ENCODE results near the gene TNFAIP2.
"Not testable (repeated sequence)": the region's sequence is repeated elsewhere in the genome, so short reads cannot be mapped to it uniquely, and the experiment has no call there.

The TNFAIP2 gene

DNA sequence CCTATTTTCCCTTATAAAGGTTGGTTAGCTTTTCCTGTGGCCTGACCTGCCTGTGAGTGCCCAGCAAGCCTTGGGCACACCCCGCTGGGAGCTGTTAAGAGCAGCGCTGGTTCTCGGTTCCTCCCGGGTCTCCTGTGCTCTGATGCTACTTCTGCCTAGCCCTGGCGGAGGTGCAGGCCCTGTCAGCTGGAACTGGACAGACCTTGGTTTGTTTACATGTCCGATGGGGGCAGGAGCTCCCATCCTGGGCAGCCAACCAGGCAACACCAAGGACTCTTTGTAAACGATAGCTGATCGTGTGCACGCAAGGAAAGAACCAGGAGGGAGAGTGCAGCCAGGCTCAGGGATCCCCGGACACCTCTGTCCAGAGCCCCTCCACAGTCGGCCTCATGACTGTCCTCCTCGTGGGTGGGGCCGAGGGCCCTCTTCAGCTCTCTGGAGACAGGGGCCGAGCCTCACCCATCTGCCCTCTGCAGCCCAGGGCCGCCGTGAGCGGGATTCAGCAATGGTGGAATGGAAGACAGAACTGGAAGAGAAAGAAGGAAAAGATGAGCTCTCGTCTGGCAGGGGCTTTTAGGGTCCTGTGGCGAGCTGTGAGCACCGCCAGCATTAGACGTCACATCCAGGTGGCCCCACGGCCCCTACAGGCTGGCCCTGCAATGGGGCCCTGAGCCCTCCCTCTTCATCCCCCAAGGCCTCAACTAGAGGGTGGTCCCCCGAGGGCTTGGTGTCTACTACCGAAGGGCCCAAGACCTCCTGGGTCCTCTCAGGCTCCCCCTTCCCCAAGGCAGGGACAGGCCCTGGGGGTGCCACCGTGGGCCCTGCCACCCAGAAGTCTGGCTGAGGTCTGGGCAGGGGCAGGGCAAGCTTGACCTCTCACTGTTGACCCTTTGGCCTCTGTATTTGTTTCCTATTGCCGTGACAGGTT is 12.3 kb downstream of the TNFAIP2 start:
- no peak for DNase-seq (ENCODE audit: low read depth in 2 of 2)

DNA sequence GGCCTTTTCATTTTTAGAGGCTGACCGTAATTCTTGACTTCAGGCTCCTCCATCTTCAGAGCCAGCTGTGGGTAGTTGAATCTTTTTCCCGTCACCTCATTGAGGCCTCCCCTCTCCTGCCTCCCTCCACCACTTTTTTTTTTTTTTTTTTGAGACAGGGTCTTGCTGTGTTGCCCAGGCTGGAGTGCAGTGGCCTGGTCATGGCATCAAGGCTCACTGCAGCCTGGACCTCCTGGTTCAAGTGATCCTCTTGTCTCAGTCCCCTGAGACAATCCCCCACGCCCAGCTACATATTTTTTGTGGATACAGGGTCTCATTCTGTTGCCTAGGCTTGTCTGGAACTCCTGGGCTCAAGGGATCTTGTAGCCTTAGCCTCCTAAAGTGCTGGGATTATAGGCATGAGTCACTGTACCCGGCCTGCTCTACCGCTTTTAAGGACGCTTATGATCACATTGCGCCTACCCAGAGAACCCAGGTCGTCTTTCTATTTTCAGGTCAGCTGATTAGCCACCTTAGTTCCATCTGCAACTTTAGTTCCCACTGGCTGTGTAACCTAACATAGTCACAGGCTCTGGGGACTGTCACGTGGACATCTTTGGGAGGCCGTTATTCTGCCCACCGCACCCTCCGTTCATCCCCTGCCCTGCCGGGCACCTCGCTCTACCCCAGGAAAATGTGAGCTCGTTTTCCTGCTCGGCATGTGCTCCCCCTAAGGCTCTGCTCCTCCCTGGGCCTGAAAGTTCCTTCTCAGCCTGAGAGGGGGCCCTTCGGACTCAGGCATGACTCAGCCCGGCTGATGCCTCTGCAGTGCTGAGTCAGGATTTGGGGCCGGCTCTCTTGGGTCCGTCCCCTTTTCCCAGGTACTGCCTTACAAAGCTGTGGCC is 13.4 kb downstream of the TNFAIP2 start:
- DNase-seq (ENCODE audit: low read depth in 2 of 2), result no peak

DNA sequence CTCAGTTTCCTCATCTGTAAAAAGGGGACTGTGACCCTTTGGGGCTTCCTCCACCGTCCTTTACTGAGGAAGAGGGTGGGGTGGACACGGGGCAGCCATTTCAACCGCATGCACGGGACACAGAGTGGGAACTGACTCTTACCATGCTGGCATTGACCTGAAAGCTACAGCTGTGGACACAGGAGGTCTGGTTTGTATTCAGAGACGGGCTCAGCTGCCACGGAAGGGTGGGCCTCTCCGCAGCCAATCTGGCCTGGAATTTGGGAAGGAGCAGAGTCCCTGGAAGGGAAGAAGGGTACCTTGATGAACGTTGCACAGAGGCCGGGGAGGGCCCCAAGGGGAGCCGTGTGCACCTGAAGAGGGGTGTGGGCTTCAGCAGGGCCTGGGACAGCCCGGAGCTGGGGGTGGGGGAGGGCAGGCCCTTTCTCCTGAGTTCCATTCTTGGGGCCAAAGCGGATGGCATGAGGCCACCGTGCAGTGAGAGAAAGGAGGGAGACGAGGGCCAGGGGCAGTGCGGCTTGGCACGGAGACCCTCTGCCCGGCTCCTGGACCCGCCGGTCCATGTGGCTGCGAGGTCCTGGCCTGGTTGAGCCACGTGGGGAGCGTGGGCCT is 14.5 kb downstream of the TNFAIP2 start:
- no peak for DNase-seq (ENCODE audit: low read depth in 2 of 2)

DNA sequence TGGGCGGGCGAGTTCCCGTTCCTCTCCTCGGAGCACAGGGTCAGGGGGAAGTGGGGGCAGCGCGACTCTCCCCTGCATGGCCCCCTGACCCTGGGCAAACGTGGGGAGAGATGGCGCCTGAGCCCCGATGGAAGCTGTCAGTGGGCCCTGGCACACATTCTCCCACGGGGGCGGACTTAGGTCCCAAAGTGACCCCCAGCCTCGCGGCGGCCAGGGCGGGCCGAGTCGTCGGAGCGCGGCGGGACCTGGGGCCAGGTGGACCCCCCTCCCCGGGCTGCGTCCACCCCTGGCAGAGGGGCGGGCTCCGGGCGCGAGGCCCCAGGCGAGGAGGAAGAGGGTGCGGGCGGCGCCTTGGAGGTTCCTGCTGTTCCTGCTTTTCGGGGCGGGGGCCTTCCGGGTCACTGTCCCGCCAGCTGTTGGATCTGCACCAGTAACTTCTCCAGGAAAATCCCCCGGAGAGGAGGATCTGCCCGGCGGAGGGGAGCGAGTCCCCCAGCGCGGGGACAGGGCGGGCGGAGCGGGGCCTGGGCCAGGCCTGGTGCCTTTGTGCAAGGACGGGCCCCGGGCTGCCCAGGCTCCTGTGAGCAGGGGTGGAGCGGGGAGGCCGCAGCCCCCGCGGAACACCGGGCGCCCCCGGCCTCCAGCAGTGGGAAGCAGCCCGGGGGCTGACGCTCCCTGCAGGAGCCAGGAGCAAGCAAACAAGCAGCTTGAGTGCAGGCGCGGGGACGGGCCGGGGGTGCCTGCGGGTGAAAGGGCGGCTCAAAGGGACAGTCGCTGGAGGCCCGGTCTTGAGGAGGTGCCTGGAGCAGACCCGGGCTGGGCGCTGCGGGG is 15.3 kb downstream of the TNFAIP2 start:
- DNase-seq (ENCODE audit: low read depth in 2 of 2), result no peak

DNA sequence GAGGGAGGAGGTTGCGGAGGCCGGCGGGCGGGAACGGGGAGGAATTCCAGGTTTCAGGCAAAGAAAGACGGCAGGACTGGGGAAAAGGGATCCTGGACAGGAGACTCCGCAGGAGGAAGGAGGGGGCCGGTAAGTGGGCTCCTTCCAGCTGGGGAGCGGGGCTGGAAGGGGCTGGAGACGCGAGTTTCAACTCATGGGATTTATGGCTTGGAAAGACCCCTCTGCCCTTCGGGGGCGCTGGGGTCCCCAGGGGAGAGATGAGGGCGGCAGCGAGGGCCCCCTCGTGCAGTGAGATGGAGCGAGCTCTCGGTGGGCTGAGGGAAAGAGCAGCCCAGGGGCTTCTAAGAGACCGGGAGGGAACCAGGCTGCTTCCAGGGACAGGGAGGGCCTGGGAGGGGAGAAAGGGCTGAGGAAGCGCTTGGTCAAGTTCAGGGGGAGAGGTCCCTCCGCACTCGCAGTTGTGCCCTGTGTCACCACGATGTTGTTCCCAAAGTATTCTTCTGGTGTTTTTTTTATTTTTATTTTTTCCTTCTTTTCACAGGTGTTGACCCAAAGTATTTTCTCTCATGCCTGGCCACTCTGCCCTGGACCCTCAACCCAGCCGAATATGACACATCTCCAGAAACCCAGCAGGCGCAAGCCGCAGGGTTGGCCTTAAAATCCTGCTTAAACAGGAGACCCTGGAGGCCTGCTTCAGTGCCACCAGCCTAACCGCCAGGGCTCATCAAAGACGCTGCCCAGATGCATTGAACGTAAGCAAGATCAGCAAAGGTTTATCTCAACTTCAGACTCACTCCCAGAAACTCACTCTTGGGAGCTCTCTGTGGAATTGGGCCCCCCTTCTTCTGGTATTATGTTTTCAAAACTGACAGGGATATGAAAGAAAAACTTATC is 16.1 kb downstream of the TNFAIP2 start:
- DNase-seq (ENCODE audit: low read depth in 2 of 2), result no peak

DNA sequence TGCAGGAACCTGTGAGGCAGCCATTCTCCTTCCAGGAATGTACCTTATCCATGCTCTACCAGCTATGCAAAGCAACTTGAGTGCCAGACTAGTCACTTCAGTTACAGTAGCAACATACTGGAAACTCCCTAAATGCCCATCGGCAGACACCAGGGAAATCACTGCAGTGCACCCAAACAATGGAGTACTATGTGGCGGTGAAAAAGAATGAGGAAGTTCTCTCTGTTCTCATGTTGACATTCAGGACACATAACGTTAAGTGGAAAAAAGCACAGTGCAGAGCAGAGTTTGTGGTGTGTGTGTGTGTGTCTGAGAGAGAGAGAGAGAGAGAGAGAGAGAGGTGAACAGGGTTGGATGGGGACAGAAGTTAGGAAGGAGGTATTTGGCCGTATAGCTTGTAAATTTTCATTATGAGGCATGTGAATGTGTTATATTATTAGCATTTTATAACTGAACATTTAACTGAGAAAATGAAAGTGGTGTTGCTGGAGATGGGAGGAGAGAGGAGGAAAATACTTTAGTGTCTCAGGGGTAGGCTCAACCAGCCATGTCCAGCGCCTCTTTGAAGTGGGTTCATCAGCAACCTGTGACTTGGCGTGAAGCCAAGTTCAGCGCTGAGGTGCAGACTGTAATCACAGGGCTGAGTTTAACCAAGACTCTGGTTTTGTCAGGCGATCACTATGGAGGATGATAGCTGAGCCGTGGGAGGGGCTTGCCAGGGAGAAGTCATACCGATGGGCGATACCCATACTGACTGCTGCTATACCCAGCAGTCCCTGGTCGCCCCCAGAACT is 17.3 kb downstream of the TNFAIP2 start:
- no peak for DNase-seq (ENCODE audit: low read depth in 2 of 2)

DNA sequence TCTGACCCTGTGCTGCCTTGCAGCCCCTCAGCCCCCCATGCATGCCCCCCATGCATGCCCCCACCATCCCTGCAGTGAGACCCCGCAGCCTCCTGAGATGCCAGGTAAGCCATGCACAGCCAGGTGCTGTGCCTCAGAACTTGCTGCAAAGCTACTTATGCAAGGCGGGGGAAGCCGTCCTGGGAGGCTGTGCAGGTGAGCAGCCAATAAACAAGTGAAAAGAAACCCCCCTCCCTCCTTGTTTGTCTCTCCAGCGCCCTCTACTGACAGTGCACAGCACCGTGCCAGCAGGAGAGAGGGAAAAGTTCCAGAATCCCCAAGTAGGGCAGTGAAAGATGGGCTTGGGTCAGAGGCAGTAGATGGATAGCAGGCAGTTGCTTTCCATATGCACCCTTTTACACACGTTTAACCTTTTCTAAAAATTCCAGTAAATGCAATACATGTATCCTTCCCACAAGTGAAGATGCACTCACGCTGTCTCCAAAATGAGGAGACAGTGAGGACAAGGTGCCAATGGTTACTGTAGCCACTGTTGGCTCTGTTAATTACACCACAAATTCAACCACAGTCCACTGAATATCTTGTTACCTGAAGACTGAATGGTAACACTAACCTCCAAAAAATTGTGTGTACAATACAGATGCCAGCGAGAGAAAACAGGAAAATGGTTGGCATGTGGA is 18.0 kb downstream of the TNFAIP2 start:
- DNase-seq (ENCODE audit: low read depth in 2 of 2), result peak; percentile 18 to 21

DNA sequence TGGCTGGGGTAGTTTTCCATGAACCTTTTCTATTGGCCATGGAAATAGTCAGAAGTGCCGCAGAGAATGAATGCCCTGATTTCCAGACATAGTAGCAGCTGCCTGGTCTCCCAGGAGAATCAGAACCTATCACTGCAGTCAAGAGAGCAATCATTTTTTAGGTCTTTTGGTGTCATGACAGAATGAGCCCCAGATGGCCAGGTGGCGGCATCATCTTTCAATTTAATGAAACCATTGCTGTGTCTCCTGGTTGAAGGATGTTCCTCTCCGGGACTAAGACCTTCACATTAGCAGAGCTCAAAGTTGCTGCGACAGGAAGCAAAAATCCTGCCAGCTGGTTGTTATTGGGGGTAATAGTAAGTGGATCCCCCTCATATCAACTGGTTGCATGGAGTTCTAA is 18.8 kb downstream of the TNFAIP2 start:
- DNase-seq (ENCODE audit: low read depth in 2 of 2), result no peak

DNA sequence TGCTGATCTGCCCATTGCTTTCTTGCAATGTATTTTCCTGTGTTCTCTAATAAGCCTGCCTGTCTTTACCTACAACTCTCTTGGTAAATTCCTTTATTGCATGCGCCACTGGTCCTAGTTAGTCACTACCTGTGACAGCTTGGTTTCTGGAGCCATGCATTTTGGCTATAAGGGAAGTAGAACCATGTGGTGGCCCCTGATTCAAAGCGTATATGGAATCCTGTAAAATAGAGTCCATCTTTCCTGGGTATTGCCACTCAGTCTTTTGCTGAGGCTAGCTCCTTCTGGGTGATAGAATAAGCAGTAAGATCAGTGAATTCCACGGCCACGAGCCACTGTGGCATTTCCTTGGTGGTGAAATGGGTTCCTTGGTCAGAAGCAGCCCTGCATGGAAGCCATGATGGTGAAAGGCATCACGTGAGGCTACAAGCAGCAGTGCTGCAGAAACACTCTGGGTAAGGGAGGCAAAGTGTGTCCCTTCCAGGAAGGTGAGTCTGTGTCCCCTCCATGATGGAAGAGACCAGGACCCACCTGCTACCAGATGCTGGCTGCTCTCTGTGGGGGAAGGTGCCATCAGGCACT is 19.6 kb downstream of the TNFAIP2 start:
- no peak for DNase-seq (ENCODE audit: low read depth in 2 of 2)

DNA sequence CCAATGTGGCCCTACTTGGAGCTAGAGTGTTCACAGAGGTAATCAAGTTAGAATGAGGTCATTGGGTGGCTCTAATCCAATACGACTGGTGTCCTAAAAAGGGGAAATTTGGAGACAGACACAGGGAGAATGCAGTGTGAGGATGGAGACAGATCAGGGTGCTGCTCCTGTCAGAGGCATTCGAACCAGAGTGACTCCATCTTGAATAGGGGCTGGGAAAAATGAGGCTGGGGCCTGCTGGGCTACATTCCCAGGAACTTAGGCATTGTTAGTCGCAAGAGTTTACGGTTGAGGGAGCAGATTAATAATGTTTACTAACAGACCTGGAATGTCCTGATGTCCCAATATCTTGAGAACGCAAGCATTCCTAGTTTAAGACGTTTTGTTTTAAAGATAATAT is 20.2 kb downstream of the TNFAIP2 start:
- no peak for DNase-seq (ENCODE audit: low read depth in 2 of 2)

DNA sequence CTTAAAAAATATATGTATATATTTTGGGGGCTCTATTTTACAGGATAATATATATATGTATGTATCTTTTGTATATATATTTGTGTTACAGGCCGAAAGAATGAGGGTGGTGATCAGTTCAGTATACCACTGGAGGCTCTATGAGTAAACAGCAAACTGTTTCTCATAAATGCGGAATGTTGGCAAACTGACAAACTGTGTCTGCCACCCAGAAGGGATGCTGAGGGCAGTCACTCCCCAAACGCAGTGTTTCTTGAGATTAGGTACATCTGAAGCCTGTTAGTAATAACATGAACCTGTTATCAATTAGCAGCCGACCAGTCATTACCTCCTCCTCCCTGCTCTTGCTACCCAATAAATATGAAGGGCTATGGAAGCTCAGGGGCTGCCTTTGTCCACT is 20.8 kb downstream of the TNFAIP2 start:
- DNase-seq (ENCODE audit: low read depth in 2 of 2), result no peak

DNA sequence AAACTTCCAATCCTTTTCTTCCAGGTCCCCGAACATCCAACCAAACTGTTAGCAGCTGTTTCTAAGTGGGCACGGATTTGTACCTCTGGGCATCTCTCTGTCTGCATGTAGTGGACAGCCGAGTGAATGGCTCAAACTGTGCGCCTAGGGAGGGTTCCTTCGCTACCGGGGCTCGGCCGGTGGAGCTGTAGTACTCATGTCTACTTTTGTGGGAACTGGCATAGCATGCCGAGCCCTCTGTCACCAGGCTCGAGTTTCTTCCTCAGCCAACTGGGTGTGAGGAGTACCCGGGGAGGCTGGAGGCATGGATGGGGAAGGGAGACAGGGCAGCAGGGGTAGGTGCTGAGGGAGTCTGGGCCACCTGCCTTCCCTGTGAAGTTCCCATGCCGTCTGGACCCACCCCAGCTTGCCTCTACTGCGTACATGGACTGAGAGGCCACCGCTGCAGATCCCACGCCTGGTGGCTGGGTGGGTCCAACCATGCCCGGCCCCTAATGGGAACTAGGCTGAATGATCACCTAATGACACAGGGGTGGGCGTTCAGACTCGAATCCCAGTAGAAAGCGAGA is 23.0 kb downstream of the TNFAIP2 start:
- DNase-seq (ENCODE audit: low read depth in 2 of 2), result no peak

DNA sequence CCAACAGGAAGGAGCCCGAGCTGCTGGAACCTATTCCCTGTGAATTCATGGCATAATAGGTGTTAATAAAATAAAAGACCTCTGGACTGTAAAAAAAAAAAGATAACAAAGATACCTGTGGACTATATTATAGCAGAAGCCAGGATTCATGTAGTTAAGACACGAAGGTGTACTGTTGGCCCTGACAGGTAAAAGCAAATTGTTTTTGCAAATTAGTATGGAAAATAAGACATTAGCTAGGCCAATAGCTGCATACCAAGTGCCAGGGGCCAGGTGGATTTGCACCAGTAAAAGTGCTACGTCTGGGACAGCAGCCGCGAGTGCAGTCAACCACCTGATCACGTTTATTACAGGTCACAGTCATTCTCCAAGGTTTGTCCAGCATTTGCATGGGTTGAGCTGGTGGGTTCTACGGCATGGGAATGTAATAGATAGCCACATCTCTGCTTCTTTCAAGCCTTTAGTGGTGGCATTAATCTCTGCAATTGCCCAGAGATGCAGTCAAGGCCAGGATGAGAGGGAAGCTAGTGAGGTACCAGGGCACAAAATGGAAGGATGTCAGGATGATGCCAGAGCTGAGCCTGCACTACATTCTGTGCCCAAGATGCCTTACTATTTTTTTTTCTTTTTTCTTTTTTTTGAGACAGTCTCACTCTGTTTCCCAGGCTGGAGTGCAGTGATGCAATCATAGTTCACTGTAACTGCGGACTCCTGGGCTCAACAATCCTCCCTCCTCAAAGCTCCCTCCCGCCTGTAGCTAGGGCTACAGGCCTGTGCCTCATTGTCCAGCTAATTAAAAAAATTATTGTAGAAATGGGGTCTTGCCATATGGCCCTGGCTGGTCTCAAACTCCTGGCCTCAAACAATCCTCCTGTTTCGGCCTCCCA is 26.3 kb downstream of the TNFAIP2 start:
- no peak for DNase-seq (ENCODE audit: low read depth in 2 of 2)

DNA sequence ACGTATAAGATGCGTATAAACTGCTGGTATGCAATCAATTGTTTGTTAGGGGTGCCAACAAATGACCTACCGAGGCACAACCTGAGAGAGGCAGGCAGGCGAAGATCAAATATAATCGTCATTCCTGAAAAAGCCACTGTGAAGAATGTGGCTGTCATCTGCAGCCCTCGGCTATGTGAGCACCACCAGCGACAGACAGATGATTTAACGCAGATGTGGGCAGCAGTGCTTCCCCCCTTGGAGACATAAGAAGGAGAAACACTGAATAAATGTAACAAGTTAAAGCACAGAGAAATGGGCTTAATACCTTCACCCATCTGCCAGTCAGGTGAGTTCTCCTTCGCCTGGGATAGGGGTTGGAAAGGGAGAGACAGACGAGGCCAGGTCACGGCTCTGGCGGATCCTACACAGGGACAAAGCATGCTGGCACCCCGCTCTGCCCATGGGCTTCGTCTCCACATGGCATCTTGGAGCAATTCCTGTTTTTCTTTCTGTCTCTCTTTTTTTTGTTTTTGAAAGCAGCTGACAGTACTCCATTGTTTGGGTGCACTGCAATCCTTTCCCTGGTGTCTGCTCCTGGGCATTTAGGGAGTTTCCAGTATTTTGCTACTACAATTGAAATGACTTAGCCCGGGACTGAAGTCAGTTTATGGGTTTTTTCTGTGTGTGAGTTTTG is 28.1 kb downstream of the TNFAIP2 start:
- DNase-seq (ENCODE audit: low read depth in 2 of 2), result no peak

DNA sequence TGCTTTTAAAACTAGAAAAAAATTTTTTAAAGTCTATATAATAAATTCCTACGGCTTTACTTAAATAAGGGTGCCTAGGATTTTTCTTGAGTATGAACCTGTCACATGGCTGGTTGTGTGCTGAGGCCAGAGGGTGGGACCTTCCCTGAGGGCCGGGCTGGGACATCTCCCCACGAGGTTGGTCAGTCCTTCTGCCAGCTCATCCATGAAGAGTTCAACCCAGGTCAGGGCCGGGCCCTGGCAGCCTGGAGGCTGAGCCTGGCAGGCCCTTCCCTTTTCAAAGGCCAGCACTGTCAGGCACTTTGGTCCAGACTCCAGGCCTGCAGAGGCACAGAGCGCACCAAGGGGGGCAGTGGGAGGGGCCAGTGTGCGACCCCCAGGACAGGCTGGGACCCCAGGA is 31.7 kb downstream of the TNFAIP2 start:
- no peak for DNase-seq (ENCODE audit: low read depth in 2 of 2)

DNA sequence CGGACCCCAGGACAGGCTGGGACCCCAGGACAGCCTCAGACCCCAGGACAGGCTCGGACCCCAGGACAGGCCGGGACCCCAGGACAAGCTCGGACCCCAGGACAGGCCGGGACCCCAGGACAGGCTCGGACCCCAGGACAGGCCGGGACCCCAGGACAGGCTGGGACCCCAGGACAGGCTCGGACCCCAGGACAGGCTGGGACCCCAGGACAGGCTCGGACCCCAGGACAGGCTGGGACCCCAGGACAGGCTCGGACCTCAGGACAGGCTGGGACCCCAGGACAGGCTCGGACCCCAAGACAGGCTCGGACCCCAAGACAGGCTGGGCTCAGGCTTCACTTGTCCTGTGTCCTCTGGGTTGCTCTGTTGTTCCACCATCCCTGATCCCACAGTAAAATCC is 32.2 kb downstream of the TNFAIP2 start:
- DNase-seq (ENCODE audit: low read depth in 2 of 2), result not testable (repeated sequence)
